ENCODE results near the gene ANKS3.

The ANKS3 gene

DNA sequence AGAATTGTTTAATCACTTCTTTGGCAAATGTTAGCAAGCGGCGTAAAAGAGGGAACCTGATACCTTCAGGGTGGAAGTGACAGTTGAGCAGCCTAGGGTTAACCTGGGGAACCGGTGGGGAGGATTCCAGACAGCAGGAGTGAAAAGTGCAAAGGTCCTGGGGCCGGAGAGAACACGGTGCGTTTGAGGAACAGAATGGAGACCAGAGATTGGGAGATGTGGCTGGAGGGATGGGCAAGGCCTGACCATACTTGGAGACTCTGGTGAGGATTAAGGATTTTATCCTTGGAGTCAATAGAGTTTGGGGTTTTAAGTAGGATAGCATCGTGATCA, 35.2 kb upstream of the ANKS3 start:
- no peak overlapping the region for H3K27ac ChIP-seq (ENCODE audit: low read depth, low read length)
- H3K36me3 ChIP-seq (ENCODE audit: control insufficient read depth in 5 of 5, insufficient read depth in 5 of 5, low read length in 5 of 5) = peaks cover 0 to 10% (median 5%) of the 10 kb centered on the region in 5 donors
- no peaks in the 10 kb centered on the region for H3K9me3 ChIP-seq (ENCODE audit: control insufficient read depth in 5 of 5, low read length in 5 of 5)
- H3K27me3 ChIP-seq (ENCODE audit: control insufficient read depth in 5 of 5, insufficient read depth in 4 of 5, low read length in 5 of 5) = no peaks in the 10 kb centered on the region
- peak overlapping the region in 3 of 5 donors; percentile 45 to 82 (median 50) for H3K9ac ChIP-seq (ENCODE audit: low read length in 5 of 5)
- peaks cover 5 to 42% (median 32%) of the 10 kb centered on the region in 5 donors for H3K4me1 ChIP-seq (ENCODE audit: control insufficient read depth in 5 of 5, insufficient read depth in 5 of 5, low read length in 5 of 5)
- H3K4me3 ChIP-seq (ENCODE audit: low read depth in 1 of 5, low read length in 5 of 5) = peak overlapping the region; percentile 57 to 83 (median 66)

DNA sequence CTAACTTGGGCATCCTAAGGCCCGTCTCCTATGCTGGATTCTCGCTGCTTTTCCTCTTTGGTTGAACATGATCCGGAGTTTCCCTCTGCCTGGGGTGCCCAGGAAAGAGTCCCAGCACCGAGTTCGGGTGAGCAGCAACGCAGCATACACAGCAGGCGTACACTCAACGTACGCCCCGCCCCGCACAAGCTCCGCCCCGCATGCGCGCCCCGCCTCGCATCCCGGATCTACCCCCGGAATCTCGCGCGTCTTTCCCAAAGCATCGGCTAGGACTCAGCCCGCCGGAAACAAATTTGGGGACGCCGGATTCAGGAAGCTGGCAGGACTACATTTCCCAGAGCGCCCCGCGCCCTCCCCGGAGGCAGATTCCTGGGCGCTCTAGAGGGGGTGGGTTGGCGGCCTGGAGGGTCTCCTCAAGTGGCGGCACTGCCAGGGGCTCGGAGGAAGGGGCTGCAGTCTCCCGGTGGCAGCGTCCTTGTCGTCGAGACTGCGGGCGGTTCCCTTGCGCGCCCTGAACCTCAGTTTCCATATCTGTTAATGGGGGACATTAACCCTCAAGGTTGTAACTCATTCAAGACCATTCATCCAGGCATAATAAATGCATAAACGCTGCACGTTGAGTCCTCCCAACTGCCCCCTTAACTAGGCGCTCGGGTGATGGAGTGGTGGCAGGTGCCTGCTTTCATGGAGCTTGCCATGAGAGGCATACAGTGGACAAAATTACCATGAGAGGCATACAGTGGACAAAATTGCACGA, 34.7 kb upstream of the ANKS3 start:
- peaks cover 0 to 16% (median 9%) of the 10 kb centered on the region in 5 donors for H3K36me3 ChIP-seq (ENCODE audit: control insufficient read depth in 5 of 5, insufficient read depth in 5 of 5, low read length in 5 of 5)
- peak overlapping the region in 4 of 5 donors; percentile 67 to 82 (median 72) for H3K9ac ChIP-seq (ENCODE audit: low read length in 5 of 5)
- no peaks in the 10 kb centered on the region for H3K9me3 ChIP-seq (ENCODE audit: control insufficient read depth in 5 of 5, low read length in 5 of 5)
- H3K27me3 ChIP-seq (ENCODE audit: control insufficient read depth in 5 of 5, insufficient read depth in 4 of 5, low read length in 5 of 5) = no peaks in the 10 kb centered on the region
- H3K4me3 ChIP-seq (ENCODE audit: low read depth in 1 of 5, low read length in 5 of 5) = peak overlapping the region; percentile 57 to 89 (median 66)
- peak overlapping the region; percentile 37 for H3K27ac ChIP-seq (ENCODE audit: low read depth, low read length)
- peaks cover 5 to 42% (median 32%) of the 10 kb centered on the region in 5 donors for H3K4me1 ChIP-seq (ENCODE audit: control insufficient read depth in 5 of 5, insufficient read depth in 5 of 5, low read length in 5 of 5)

DNA sequence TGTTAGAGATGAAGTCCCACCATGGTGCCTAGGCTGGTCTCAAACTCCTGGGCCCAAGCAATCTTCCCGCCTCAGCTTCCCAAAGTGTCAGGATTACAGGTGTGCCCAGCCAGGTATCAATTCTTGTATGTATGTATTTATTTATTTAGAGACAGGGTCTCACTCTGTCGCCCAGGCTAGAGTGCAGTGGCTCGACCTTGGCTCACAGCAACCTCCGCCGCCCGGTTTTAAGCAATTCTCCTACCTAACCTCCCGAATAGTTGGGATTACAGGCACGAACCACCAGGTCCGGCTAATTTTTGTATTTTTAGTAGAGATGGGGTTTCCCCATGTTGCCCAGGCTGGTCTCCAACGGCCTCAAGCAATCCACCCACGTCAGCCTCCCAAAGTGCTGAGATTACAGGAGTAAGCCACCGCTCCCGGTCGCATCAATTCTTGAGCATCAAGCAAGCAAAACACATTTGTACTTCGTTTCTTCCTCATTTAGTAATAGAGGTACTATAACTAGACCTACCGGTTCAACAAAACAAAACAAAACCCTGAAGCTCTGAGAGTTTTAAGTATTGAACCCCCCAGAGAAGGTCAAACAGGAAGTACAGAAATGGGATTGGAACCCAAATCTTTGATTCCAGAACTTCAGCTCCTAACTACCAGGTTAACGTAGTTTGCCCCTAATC, 33.9 kb upstream of the ANKS3 start:
- Histone ChIP-seq H3K9me3 (ENCODE audit: control insufficient read depth in 5 of 5, low read length in 5 of 5) (no peaks in the 10 kb centered on the region), H3K4me3 (ENCODE audit: low read depth in 1 of 5, low read length in 5 of 5) (peak overlapping the region; percentile 57 to 89 (median 66)), H3K9ac (ENCODE audit: low read length in 5 of 5) (peak overlapping the region in 4 of 5 donors; percentile 64 to 73 (median 68)), H3K27ac (ENCODE audit: low read depth, low read length) (peak overlapping the region; percentile 37), H3K36me3 (ENCODE audit: control insufficient read depth in 5 of 5, insufficient read depth in 5 of 5, low read length in 5 of 5) (peaks cover 0 to 20% (median 15%) of the 10 kb centered on the region in 5 donors), H3K27me3 (ENCODE audit: control insufficient read depth in 5 of 5, insufficient read depth in 4 of 5, low read length in 5 of 5) (no peaks in the 10 kb centered on the region), H3K4me1 (ENCODE audit: control insufficient read depth in 5 of 5, insufficient read depth in 5 of 5, low read length in 5 of 5) (peaks cover 5 to 42% (median 32%) of the 10 kb centered on the region in 5 donors)

DNA sequence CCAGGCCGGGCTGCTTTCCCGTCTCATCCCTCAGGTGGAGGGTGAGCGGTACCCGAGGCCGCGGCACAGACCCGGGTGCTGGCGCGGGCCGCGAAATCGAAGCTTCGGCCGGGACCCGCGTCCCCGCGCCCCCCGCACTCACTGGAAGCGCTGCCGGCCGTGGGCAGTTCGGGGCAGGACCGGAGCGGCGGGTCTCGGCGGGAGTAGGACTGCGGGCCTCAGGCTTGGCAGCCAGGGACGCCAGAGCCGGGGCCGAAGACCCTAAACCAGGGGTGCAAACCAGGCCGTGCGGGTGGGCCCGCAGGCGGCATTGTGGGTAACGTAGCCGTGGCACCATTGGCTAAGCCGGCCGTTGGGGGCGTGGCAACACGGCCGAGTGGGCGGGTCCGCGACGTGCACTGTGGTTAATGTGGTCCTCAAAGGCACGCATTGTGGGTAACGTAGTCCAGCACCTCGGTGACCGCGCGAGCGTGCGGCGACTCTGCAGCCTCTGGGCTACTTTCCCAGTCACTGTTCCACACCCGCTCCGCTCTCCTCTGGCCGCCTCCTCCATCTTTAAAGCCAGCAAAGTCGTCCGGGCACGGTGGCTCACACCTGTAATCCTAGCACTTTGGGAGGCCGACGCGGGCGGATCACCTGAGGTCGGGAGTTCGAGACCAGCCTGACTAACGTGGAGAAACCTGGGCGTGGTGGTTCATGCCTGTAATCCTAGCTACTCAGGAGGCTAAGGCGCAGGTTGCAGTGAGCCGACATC, 33.0 kb upstream of the ANKS3 start, which contains the start of gene ZNF500:
ZNF500 (minus strand) TSS at position 288 of the 754 bp plus-strand sequence. CDS start 1,184 bp downstream, outside the sequence.
- Histone ChIP-seq H3K4me1 (ENCODE audit: control insufficient read depth in 5 of 5, insufficient read depth in 5 of 5, low read length in 5 of 5) (peaks cover 5 to 42% (median 32%) of the 10 kb centered on the region in 5 donors), H3K9ac (ENCODE audit: low read length in 5 of 5) (peak within 1 kb of the TSS; percentile 87 to 95 (median 94))

DNA sequence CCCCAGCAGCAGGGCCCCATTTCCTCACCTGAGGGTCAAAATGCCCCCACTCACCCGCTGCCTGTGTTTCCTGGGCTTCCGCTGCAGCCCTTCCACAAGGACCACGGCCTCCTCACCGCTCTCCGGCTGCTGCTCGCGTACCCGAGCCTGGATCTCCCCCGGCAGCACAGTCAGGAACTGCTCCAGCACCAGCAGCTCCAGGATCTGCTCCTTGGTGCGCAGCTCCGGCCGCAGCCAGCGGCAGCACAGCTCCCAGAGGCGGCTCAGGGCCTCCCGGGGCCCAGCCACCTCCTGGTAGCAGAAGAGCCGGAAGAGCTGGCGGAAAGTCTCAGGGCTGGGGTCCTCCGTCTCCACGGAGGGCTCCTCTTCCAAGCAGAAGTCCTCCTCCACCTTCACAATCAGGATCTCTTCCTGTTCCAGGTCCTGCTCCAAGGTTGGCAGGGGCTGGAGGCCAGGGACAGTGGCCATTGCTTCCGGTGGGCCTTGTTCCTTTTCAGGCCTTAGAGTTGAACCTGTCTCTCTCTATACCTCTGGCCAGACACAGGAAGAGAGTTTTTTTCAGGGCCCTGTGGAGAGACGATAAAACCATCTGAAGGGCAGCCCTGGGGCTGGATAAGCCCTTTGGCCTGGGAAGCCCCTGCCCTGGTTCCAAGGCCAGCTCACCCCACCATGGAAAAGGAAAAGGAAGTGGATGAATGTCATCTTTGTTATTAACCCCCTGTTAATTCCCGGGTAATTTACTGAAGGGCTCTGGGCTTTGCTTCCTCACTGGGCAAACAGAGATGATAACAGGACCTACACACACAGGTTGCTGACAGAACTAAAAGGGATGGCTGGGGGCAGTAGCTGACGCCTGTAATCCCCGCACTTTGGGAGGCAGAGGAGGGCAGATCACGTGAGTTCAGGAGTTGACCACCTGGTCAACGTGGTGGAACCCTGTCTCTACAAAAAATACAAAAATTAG, 31.7 kb upstream of the ANKS3 start:
- H3K4me3 ChIP-seq (ENCODE audit: low read depth in 1 of 5, low read length in 5 of 5) = peak overlapping the region; percentile 79 to 89 (median 82)
- H3K4me1 ChIP-seq (ENCODE audit: control insufficient read depth in 5 of 5, insufficient read depth in 5 of 5, low read length in 5 of 5) = peaks cover 5 to 42% (median 32%) of the 10 kb centered on the region in 5 donors
- peak overlapping the region; percentile 83 for H3K27ac ChIP-seq (ENCODE audit: low read depth, low read length)
- H3K27me3 ChIP-seq (ENCODE audit: control insufficient read depth in 5 of 5, insufficient read depth in 4 of 5, low read length in 5 of 5) = no peaks in the 10 kb centered on the region
- H3K9ac ChIP-seq (ENCODE audit: low read length in 5 of 5) = peak overlapping the region; percentile 87 to 95 (median 94)
- H3K36me3 ChIP-seq (ENCODE audit: control insufficient read depth in 5 of 5, insufficient read depth in 5 of 5, low read length in 5 of 5) = peaks cover 0 to 39% (median 30%) of the 10 kb centered on the region in 5 donors
- H3K9me3 ChIP-seq (ENCODE audit: control insufficient read depth in 5 of 5, low read length in 5 of 5) = no peaks in the 10 kb centered on the region

More for the DNA sequence above, 33.0 kb upstream of the ANKS3 start, which contains the start of gene ZNF500:
- H3K36me3 ChIP-seq (ENCODE audit: control insufficient read depth in 5 of 5, insufficient read depth in 5 of 5, low read length in 5 of 5) = peaks cover 0 to 29% (median 23%) of the 10 kb centered on the region in 5 donors
- H3K27ac ChIP-seq (ENCODE audit: low read depth, low read length) = peak within 1 kb of the TSS; percentile 83
- no peaks in the 10 kb centered on the region for H3K27me3 ChIP-seq (ENCODE audit: control insufficient read depth in 5 of 5, insufficient read depth in 4 of 5, low read length in 5 of 5)
- H3K9me3 ChIP-seq (ENCODE audit: control insufficient read depth in 5 of 5, low read length in 5 of 5) = no peaks in the 10 kb centered on the region
- H3K4me3 ChIP-seq (ENCODE audit: low read depth in 1 of 5, low read length in 5 of 5) = peak within 1 kb of the TSS; percentile 80 to 89 (median 87)

DNA sequence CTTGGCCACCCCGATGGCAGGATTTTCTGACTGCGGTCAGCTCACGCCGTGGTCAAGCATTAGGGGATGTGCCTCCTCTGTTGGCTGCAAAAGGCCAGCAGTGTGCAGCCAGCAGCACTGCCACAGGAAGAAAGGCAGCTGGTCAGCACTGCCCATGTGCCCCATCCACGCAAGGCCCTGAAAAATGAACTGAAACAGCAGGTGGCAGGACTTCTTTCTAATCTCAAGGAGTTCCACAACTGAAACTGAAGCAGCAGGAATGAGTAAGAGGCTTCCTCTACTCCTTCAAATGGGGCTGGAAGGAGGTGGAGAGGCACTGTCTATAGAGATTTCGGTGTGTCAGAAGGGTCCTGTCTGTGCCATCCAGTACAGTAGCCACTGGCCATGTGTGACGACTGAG, 29.7 kb upstream of the ANKS3 start:
- no peak overlapping the region for H3K9ac ChIP-seq (ENCODE audit: low read length in 5 of 5)
- H3K27me3 ChIP-seq (ENCODE audit: control insufficient read depth in 5 of 5, insufficient read depth in 4 of 5, low read length in 5 of 5) = no peaks in the 10 kb centered on the region
- no peak overlapping the region for H3K27ac ChIP-seq (ENCODE audit: low read depth, low read length)
- no peak overlapping the region for H3K4me3 ChIP-seq (ENCODE audit: low read depth in 1 of 5, low read length in 5 of 5)
- H3K36me3 ChIP-seq (ENCODE audit: control insufficient read depth in 5 of 5, insufficient read depth in 5 of 5, low read length in 5 of 5) = peaks cover 0 to 59% (median 49%) of the 10 kb centered on the region in 5 donors
- H3K4me1 ChIP-seq (ENCODE audit: control insufficient read depth in 5 of 5, insufficient read depth in 5 of 5, low read length in 5 of 5) = peaks cover 5 to 37% (median 27%) of the 10 kb centered on the region in 5 donors
- H3K9me3 ChIP-seq (ENCODE audit: control insufficient read depth in 5 of 5, low read length in 5 of 5) = no peaks in the 10 kb centered on the region

DNA sequence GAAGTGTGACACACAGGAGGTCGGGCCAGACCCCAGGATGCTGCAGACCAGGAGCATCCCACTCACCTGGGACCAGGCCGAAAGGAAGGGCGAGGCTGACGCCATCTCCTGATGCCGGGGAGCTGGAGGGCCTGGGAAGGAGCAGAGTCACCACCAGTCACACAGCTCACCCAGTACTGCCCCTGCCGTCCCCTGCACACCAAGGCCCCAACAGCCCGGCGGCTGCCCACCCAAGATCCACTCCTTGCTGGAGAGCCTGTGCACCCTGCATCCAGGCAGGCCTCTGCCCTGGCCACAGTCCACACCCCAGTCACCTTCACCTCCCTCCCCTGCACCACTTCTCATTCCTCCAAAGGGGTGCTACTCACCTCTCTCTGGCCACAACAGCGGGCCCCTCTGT, 28.1 kb upstream of the ANKS3 start:
- Histone ChIP-seq H3K9ac (ENCODE audit: low read length in 5 of 5) (no peak overlapping the region), H3K9me3 (ENCODE audit: control insufficient read depth in 5 of 5, low read length in 5 of 5) (no peaks in the 10 kb centered on the region), H3K36me3 (ENCODE audit: control insufficient read depth in 5 of 5, insufficient read depth in 5 of 5, low read length in 5 of 5) (peaks cover 0 to 73% (median 58%) of the 10 kb centered on the region in 5 donors), H3K4me3 (ENCODE audit: low read depth in 1 of 5, low read length in 5 of 5) (no peak overlapping the region), H3K27ac (ENCODE audit: low read depth, low read length) (no peak overlapping the region), H3K4me1 (ENCODE audit: control insufficient read depth in 5 of 5, insufficient read depth in 5 of 5, low read length in 5 of 5) (peaks cover 5 to 23% (median 18%) of the 10 kb centered on the region in 5 donors), H3K27me3 (ENCODE audit: control insufficient read depth in 5 of 5, insufficient read depth in 4 of 5, low read length in 5 of 5) (no peaks in the 10 kb centered on the region)

DNA sequence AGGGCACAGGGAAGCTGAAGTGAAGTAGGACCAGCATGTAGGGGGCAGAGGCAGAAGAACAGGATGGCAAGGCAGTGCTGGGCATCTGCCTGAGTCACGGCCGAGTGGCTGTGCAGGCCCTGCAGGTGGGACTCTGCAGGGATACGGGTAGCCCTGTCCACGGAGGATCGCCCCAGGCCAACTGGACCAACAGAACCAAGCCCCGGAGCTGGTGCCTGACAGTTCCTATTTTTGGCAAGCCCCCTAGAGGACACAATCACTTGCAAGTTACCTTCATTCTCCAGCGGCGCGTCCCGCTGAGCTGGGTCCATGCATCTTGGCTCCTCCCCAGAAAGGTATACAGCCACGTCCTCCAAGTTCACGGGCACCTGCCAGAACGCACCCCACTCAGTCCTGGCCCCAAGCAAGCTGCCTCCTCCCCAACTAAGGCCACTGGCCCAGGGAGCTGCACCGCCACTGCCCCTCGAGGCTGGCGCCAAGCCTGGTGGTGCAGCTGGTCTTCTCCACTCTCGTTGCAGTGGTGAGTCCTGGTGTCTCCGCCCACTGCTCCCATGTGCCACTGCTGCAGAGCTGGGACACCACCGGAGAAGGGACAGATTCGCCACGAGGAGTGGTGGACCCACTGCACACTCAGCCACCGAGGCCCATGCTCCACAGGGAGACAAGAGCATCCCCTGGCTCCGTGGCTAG, 26.3 kb upstream of the ANKS3 start:
- no peaks in the 10 kb centered on the region for H3K9me3 ChIP-seq (ENCODE audit: control insufficient read depth in 5 of 5, low read length in 5 of 5)
- H3K36me3 ChIP-seq (ENCODE audit: control insufficient read depth in 5 of 5, insufficient read depth in 5 of 5, low read length in 5 of 5) = peaks cover 0 to 81% (median 70%) of the 10 kb centered on the region in 5 donors
- H3K9ac ChIP-seq (ENCODE audit: low read length in 5 of 5) = no peak overlapping the region
- no peak overlapping the region for H3K4me3 ChIP-seq (ENCODE audit: low read depth in 1 of 5, low read length in 5 of 5)
- H3K27ac ChIP-seq (ENCODE audit: low read depth, low read length) = no peak overlapping the region
- no peaks in the 10 kb centered on the region for H3K27me3 ChIP-seq (ENCODE audit: control insufficient read depth in 5 of 5, insufficient read depth in 4 of 5, low read length in 5 of 5)
- peaks cover 0 to 7% (median 4%) of the 10 kb centered on the region in 5 donors for H3K4me1 ChIP-seq (ENCODE audit: control insufficient read depth in 5 of 5, insufficient read depth in 5 of 5, low read length in 5 of 5)
